ENCODE results near the gene HSPG2. TPM values are rescaled to one million over a fixed set of nuclear protein-coding genes. Genes with fewer than 3 reads are reported as not detected.

Gene HSPG2
- total RNA-seq, 1 experiment from 2014 or later, result 171 TPM

DNA sequence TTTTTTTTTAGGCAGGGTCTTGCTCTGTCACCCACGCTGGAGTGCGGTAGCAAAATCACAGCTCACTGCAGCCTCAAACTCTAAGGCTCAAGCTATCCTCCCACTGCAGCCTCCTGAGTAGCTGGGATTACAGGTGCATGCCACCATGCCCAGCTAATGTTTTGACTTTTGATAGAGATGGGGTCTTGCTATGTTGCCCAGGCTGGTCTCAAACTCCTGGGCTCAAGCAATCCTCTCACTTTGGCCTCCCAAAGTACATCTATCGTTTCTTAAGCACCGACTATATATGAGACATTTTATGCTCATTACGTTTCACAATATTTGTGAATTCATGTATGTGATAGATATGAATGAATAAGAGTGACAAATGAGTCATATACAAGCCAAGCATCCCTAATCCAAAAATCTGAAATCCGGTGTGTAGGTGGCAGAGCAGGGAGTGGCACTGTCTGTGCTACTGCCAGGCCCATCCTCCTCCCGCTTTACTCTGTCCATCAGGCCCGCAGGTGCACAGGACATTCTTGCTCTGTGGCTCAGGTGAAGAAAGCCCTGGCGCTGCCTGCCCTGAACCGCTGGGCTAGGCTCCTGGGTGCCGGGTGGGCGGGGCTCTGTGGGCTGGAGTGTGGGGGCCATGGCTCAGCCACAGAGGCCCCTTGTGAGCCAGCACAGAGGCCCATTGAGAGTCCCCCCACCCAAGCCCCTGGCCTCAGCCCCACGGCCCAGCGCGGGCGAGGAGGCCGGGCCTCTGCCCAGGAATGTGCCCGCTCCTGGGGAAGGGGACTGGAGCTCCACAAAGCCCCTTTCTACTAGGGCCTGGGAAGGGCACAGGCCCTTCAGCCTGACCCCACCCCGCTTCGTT, 45.3 kb downstream of the HSPG2 start:
- TF ChIP-seq, protein P1, sequence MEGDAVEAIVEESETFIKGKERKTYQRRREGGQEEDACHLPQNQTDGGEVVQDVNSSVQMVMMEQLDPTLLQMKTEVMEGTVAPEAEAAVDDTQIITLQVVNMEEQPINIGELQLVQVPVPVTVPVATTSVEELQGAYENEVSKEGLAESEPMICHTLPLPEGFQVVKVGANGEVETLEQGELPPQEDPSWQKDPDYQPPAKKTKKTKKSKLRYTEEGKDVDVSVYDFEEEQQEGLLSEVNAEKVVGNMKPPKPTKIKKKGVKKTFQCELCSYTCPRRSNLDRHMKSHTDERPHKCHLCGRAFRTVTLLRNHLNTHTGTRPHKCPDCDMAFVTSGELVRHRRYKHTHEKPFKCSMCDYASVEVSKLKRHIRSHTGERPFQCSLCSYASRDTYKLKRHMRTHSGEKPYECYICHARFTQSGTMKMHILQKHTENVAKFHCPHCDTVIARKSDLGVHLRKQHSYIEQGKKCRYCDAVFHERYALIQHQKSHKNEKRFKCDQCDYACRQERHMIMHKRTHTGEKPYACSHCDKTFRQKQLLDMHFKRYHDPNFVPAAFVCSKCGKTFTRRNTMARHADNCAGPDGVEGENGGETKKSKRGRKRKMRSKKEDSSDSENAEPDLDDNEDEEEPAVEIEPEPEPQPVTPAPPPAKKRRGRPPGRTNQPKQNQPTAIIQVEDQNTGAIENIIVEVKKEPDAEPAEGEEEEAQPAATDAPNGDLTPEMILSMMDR (IDR thresholded peaks at IDR 0.05), result no peak
- TF ChIP-seq, protein P2, sequence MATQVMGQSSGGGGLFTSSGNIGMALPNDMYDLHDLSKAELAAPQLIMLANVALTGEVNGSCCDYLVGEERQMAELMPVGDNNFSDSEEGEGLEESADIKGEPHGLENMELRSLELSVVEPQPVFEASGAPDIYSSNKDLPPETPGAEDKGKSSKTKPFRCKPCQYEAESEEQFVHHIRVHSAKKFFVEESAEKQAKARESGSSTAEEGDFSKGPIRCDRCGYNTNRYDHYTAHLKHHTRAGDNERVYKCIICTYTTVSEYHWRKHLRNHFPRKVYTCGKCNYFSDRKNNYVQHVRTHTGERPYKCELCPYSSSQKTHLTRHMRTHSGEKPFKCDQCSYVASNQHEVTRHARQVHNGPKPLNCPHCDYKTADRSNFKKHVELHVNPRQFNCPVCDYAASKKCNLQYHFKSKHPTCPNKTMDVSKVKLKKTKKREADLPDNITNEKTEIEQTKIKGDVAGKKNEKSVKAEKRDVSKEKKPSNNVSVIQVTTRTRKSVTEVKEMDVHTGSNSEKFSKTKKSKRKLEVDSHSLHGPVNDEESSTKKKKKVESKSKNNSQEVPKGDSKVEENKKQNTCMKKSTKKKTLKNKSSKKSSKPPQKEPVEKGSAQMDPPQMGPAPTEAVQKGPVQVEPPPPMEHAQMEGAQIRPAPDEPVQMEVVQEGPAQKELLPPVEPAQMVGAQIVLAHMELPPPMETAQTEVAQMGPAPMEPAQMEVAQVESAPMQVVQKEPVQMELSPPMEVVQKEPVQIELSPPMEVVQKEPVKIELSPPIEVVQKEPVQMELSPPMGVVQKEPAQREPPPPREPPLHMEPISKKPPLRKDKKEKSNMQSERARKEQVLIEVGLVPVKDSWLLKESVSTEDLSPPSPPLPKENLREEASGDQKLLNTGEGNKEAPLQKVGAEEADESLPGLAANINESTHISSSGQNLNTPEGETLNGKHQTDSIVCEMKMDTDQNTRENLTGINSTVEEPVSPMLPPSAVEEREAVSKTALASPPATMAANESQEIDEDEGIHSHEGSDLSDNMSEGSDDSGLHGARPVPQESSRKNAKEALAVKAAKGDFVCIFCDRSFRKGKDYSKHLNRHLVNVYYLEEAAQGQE (IDR thresholded peaks at IDR 0.05; ENCODE audit: insufficient read depth in 1 of 2, low read depth in 2 of 2, low read length in 1 of 2), result no peak
- TF ChIP-seq POLR2AphosphoS5 (IDR thresholded peaks at IDR 0.05; ENCODE audit: low read depth, low read length), result no peak
- no peak for TF ChIP-seq SIN3A (IDR thresholded peaks at IDR 0.05; ENCODE audit: borderline replicate concordance, insufficient read depth, low read depth, low read length)
- TF ChIP-seq TCF7L2 (IDR thresholded peaks at IDR 0.05; ENCODE audit: low read depth, low read length), result no peak
- ChIA-PET POLR2A (no interaction called here), CTCF (no interaction called here)
- Histone ChIP-seq H3K27ac (ENCODE audit: low read length) (no peak overlapping the region), H3K27me3 (ENCODE audit: control insufficient read depth, insufficient read depth, low read length) (no peaks in the 10 kb centered on the region), H3K9me3 (ENCODE audit: control insufficient read depth, insufficient read depth, low read depth, low read length) (no peaks in the 10 kb centered on the region), H3K4me3 (ENCODE audit: low read depth in 2 of 2, low read length in 2 of 2) (no peak overlapping the region), H3K36me3 (ENCODE audit: control insufficient read depth, insufficient read depth, low read length) (peaks cover 5% of the 10 kb centered on the region; the same call in 1 of the 2 replicates), H3K4me1 (ENCODE audit: control insufficient read depth, insufficient read depth, low read length) (peaks cover 3% of the 10 kb centered on the region)
- intact Hi-C loops (cut with micrococcal nuclease; ENCODE audit: unreplicated experiment), result no loop called here
- no TSS peak for BruUV-seq (replicated peaks)
- DNase-seq (ENCODE audit: low read depth, low spot score) (no peak), ATAC-seq (no peak)
- in situ Hi-C loops (cut with HindIII; ENCODE audit: low pct_unique_long_range_greater_than_20kb, low sequenced_read_pairs), result no loop called here

DNA sequence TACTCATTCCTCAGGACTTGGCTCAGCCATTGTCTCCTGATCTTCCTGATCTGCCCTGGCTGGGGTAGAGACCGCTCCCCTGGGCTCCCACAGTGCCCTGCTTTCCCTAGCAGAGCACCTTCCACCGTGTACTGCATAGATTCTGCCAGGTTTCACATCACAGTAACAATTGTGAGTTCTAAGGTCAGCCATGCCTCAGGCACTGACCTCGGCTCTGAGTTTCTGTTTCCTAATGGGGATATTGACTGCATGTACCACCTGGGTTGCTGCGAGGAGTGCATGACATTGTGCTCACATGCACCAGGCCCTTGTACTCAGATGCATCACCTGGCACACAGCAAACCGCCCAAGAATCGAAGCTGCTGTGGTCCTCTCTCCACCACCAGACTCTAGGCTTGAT, 46.0 kb downstream of the HSPG2 start:
- DNase-seq (ENCODE audit: low read depth, low spot score), result no peak
- POLR2A ChIA-PET, result no interaction called here
- Histone ChIP-seq H3K4me3 (ENCODE audit: low read depth in 2 of 2, low read length in 2 of 2) (no peak overlapping the region), H3K4me1 (ENCODE audit: control insufficient read depth, insufficient read depth, low read length) (no peaks in the 10 kb centered on the region), H3K27ac (ENCODE audit: low read length) (no peak overlapping the region), H3K27me3 (ENCODE audit: control insufficient read depth, insufficient read depth, low read length) (no peaks in the 10 kb centered on the region), H3K9me3 (ENCODE audit: control insufficient read depth, insufficient read depth, low read depth, low read length) (no peaks in the 10 kb centered on the region), H3K36me3 (ENCODE audit: control insufficient read depth, insufficient read depth, low read length) (peaks cover 5% of the 10 kb centered on the region; the same call in 1 of the 2 replicates)
- BruUV-seq (replicated peaks), result no TSS peak
- CTCF ChIA-PET, result no interaction called here
- ATAC-seq, result no peak
- in situ Hi-C loops (cut with HindIII; ENCODE audit: low pct_unique_long_range_greater_than_20kb, low sequenced_read_pairs), result no loop called here
- TF ChIP-seq, protein P1 (IDR thresholded peaks at IDR 0.05), result no peak
- TF ChIP-seq SIN3A (IDR thresholded peaks at IDR 0.05; ENCODE audit: borderline replicate concordance, insufficient read depth, low read depth, low read length), result no peak
- no peak for TF ChIP-seq TCF7L2 (IDR thresholded peaks at IDR 0.05; ENCODE audit: low read depth, low read length)
- TF ChIP-seq POLR2AphosphoS5 (IDR thresholded peaks at IDR 0.05; ENCODE audit: low read depth, low read length), result no peak
- TF ChIP-seq, protein P2 (IDR thresholded peaks at IDR 0.05; ENCODE audit: insufficient read depth in 1 of 2, low read depth in 2 of 2, low read length in 1 of 2), result no peak
- intact Hi-C loops (cut with micrococcal nuclease; ENCODE audit: unreplicated experiment), result no loop called here

Measured in Panc1 (cell line).